Activated CD4-positive, alpha-beta T cell treated with anti-CD3 and anti-CD28 coated beads for 48 hours (primary cell): ENCODE results near the gene FNIP2.
A peak's percentile ranks its signal among the peaks of the same experiment; 100 is the strongest.
"Not testable (repeated sequence)": the region's sequence is repeated elsewhere in the genome, so short reads cannot be mapped to it uniquely, and the experiment has no call there.

Experiments
- DNase-seq: peaks from one replicate; pipeline ENCODE4 v3.0.0-alpha.2; 2020

Gene FNIP2

DNA sequence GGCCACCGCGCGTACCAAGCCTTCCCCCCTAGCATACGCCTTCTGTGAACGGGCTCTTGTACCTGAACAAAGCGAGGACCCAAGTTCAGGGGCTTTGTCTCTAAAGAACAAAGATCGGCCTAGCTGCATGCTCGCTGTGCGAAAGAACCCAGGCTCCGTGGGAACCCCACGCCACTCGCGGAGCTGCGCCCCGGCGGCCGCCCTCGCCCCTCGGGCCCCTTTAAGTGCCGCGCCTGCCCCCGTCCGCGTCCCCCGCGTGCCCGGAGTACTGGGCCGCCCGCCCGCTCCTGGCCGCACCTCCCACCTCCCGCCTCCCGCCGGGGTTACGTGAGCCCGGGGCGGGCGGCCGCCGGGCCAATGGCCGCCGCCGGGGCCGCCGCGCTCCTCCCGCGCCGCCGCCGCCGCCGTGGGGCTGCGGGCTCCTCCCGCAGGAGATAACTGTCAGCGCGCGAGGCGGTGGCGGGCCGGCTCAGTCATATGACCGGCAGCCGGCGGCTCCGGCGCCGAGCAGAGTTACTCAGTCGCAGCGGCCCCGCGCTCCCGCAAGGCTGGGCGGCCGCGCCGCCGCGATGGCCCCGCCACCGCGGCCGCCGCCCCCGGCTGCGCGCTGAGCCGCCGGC, at the start of gene FNIP2:
FNIP2 (plus strand) TSS at position 472 of the 620 bp plus-strand sequence. CDS start 187 bp downstream, outside the sequence.
- peak; percentile 71 for DNase-seq

DNA sequence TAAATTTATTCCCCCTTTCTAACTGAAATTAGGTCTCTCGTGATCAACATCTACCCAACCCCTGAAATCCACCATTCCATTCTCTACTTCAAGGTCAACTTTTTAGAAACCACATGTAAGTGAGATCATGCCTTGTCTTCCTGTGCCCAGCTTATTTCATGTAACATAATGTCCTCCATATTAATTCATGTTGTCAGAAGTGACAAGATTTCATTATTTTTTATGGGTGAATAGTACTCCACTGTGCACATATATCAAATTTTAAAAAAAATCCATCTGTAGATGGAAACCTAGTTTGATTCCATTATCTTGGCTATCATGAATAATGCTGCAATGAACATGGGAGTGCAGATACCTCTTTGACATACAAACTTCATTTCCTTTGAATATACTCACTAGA, 47.1 kb upstream of the FNIP2 start:
- DNase-seq = no peak

DNA sequence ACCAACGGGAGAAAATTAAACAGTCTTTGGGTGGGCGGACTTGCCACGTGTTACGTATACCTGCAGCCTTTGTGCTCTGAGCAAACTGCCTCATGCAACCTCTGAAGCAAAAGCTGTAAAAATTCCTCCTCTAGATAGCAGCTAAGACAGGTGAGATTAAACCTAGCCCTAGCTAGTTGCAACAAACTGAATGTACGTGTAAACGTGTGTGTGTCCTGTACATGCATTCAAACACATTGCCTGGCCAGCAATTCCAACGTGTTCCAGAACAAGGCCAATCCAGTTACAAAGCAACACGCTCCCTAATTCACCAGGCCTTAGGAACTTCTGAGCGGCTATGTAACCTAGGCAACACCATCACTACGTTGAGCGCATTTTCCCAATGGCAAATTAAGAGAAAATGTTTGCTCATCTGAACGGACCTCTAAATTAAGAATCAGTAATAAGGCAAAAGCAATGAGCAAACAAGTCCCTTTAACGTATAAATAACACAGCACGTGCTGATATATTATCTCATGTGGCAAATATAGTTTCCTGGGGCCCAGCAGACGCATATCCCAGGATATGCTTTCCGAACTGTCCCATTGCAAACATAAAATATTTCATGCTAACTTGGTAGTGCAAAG, 46.4 kb upstream of the FNIP2 start:
- peak; percentile 18 for DNase-seq

DNA sequence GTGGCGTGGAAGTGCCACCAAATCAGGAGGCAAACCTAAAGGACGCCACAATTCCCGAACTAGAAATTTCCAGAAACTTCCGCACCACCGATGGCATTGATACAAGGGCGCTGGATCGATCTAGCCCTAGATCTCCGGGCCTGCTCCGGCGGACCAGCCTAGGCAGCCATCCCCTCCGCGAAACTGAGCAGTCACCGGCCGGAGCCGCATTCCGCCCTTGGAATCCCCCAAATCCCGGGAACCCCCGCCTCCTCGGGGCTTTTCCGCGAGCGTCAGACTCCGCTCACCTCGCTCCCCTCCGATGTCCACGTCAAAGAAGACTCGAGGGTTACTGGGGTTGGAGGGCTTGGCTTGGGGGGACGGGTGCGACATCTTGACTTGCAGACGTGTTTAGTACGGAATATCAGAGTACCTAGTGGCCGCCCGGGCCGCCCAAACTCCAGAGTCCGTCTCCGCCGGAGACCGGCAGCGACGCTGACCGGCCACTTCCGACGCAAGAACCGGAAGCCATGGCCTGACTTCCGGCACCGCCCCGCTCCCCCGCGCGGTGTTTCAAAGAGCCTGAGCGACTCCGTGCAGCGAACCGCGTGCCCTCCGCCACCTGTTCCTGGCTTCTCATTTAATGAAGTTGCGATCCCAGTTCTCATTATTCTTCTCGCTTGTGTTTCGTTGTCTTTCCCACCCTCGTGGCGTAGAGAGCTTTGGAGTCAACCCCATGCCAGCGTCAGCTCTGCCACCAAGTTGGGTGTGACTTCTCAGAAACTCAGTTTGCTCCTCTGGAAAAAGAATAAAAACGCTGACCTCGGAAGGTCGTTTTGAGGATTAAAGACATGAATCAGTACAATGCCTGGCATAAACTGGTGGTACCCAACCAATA, 45.7 kb upstream of the FNIP2 start, which contains the start of gene PPID:
PPID (minus strand) TSS at position 480 of the 877 bp plus-strand sequence; CDS start at position 372, 108 bp downstream.
- DNase-seq = peak; percentile 91

DNA sequence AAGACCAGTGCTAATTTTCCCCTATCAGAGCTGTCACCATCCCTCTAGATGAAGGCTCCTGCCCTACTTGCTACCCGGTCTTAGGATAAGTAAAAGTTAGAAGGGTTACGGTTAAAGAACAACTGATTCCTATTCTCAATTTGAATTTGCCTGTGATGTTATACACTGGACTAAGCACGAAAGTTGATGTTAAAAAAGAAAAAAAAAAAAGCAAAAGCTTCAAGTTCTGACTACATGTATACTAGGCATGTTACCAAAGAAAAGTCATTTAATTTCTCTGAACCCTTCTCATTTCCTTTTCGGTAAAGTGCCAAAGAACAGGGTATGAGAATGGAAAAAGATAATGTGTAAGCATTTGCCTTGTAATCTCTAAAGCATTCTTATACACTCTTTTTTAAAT, 44.2 kb upstream of the FNIP2 start:
- no peak for DNase-seq

DNA sequence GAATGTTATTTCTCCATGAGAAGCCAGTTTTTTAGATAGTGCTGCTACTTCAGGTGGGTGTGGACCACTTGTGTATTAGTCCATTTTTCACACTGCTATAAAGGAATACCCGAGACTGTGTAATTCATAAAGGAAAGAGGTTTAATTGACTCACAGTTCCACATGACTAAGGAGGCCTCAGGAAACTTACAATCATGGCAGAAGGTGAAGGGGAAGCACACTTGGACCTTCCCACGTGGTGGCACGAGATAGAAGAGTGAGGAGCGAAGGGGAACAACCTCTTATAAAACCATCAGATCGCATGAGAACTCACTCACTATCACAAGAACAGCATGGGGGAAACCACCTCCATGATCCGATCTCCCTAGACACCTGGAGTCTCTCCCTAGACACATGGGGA, 42.2 kb upstream of the FNIP2 start:
- no peak for DNase-seq

DNA sequence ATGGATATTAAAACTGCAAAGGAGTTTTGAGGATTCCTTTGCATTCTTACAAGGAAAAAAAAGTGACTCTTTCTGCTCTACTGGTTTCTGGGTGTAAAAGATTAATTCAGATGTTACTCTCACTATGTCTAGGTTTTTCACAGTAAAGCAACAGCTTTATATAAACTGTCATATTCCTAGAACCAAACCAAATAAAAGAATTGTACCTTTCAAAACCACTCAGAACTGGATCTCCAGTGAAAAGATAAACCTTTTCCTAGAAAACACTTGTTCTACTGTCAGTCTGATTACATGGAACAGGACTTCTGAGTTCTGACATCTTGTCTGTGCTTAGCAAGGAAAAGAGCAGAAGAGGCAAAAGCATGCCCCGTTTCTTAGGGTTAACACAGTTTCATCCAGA, 40.6 kb upstream of the FNIP2 start:
- DNase-seq = no peak

DNA sequence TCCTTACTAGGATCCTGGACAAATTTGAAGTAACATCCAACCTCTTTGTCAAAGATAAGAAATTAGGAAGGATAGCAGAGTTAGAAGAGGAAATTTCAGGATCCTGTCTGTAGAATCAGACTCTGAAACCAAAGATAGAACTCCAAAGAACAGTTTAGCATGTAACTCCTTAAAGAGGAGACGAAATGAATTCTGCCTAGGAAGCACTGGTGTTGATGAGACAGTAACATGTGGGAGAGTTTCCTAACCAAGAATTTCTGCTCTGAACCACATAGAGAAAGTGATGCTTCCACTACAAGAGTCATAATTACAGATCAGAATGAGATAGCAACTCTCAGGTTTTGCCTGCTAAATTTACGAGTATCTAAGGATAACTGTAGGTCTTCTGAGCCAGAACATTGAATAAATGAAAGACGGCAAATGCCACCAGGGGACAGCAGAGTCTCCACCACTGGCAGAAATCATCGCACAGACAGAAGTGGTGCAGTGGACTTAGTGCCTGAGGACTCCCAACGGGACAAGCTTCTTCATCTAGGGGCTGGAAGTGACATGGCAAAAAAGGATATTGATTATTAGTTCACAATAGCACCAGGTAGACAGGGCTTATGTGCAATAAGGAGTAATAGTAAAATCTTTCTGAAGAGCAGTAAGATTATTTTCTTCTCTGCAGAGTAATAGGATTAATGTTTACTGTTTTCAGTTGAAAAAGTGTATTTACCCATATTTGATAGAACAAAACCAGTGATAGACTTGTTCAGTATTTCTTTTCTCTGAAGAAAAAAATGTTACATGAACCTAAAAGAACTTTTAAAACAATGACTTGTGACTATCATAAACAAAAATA, 38.9 kb upstream of the FNIP2 start:
- peak; percentile 61 for DNase-seq

DNA sequence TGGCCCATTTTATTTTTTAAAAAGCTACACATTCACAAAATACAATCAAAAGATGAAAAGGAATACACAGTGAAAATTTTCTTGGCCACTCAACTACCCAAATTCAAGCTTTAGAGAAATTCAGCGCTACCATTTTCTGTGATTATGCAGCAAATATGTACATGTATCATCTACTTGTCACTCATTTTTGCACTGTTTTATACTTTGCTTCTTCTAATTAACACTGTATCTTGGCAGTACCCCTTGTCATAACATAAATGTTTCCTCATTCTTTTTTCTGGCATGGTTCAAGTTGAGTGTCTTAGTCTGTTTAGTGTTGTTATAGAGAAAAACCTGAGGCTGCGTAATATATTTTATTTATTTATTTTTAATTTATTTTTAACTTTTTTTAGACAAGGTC, 30.0 kb upstream of the FNIP2 start:
- no peak for DNase-seq

DNA sequence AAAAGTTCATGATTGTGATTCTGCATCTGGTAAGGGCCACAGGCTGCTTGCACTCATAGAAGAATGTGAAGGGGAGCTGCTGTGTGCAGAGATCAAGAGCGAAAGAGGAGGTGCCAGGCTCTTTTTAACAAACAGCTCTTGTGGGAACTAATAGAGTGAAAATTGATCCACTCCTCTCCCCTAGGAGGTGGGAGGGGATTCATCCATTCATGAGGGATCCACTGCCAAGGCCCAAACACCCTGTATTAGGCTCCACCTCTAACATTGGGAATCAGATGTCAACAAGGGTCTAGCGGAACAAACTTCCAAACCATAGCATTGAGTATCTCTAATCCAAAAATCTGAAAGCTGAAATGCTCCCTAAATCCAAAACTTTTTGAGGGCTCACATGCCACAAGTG, 29.2 kb upstream of the FNIP2 start:
- no peak for DNase-seq

DNA sequence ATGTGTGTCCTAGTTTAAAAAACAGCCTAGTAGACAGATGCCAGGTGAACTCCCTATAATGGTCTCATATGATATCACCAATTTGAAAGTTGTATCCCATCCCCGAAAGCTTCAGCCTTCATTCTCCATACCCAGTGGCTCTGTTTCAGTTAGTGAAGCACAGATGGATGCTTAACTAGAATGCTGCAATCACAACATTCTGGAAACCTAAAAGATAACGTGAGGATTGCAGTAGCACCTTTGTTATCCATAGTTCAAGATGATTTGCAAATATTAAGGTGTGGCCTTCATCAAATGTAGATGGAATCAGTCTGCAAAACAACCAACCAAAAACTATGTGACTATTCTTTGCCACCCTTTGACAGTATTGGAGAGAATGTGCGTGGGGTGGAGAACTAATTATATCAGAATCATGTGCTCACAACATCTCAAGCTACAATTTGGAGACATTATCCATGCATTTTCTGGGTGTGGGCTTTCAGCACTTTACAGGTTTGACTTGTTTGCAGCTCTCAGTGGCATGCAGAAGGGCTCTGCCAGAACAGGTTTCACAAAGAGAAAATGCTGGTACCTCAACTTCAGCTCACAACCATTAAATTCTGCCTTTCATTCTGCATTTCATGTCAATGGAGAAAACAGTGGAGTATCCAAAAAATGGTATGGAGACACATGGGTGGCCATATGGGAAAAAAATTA, 27.4 kb upstream of the FNIP2 start:
- no peak for DNase-seq

DNA sequence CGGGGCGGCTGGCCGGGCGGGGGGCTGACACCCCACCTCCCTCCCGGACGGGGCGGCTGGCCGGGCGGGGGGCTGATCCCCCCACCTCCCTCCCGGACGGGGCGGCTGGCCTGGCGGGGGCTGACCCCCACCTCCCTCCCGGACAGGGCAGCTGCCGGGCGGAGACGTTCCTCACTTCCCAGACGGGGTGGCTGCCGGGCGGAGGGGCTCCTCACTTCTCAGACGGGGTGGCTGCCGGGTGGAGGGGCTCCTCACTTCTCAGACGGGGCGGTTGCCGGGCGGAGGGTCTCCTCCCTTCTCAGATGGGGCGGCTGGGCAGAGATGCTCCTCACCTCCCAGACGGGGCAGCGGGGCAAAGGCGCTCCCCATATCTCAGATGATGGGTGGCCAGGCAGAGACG, 22.3 kb upstream of the FNIP2 start:
- DNase-seq = not testable (repeated sequence)

DNA sequence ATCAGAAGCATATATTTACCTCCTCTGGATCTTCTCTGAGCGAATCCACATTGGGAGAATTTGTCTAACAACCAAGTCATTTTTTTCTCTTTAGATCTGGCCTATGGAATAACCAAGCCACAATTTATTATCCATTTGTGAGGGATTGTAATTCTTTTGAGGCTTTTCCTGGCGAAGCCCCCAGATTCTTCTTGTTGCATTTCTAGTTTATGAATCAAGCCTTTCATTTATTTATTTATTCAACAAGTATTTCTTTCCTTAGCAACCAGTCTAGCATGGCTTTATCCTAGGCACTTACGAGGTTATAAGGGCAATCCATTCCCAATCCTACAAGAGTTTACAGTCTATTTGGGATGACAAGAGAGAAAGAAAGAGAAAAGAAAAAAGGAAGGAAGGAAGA, 18.4 kb upstream of the FNIP2 start:
- no peak for DNase-seq

DNA sequence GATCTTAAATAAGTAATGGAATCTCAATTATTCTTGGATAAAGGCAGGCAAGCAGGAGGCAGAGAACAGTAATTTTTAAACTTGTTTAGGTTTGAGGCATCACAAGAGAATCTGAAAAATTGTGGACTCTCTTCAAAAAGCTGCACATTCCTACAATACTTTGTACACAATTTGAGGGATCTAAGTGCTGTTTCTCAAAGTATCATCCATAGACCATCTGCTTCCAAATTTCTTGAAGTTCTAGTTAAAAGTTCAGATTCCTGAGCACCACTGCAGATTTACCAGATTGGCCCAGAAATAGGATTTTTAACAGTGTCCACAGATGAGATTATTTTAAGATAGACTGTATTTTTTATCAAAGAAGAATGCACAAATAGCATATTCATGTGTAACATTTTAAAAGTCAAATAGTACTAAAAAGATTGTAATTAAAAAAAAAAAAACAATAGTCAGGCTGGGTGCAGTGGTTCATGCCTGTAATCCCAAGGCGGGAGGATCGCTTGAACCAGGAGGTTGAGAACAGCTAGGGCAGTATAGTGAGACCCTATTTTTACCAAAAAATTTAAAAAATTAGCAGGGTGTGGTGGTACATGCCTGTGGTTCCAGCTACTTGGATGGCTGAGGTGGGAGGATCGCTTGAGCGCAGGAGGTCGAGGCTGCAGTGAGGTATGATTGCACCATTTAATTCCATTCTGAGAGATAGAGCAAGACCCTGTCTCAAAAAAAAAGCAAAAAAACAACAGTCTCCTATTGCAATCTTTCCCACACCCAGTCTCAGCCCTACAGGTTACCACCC, 14.2 kb upstream of the FNIP2 start:
- no peak for DNase-seq

DNA sequence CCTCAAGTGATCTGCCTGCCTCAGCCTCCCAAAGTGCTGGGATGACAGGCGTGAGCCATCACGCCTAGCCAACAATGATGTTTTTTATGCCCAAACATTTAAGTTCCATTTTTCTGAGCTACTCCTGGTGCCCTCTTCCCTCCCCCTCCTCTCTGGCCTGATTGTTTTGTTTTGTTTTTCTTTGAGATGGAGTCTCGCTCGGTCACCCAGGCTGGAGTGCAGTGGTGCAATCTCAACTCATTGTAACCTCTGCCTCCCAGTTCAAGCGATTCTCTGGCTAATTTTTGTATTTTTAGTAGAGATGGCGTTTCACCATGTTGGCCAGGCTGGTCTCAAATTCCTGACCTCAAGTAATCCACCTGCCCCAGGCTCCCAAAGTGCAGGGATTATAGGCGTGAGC, 13.0 kb upstream of the FNIP2 start:
- DNase-seq = not testable (repeated sequence)

DNA sequence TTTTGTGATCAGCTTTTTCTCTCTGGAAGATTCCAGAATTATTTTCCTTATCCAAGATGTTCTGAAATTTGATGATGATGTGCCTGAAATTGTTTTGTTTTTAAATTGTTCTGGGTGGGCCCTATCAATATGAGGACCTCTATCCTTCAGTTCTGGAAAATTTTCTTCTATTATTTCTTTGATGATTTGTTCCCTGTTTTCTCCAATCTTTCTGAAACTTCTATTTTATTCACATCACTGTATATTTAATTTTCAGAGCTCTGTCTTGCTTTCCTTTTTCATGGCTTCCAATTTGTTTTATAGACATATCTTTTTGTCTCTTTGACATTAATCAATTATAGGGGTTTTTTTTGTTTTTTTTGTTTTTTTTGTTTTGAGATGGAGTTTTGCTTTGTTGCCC, 12.2 kb upstream of the FNIP2 start:
- no peak for DNase-seq

DNA sequence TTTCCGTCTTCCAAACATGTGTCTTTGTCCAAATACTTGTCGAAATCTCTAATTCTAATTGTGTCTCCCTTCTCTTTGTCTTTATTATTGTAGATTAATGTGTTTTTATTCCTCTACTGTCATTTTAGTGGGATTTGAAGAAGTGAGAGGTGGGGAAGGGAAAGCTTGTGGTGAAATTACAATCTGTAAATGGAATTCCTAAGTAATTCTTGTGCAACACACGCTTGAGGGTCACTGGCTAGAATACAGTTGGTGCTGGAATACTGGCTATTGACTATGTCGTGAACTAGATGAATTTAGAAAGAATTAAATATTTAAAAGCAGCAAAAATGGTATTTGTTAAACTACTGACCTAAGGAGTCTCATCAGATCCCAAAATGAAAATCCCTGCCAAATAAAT, 10.7 kb upstream of the FNIP2 start:
- DNase-seq = no peak

DNA sequence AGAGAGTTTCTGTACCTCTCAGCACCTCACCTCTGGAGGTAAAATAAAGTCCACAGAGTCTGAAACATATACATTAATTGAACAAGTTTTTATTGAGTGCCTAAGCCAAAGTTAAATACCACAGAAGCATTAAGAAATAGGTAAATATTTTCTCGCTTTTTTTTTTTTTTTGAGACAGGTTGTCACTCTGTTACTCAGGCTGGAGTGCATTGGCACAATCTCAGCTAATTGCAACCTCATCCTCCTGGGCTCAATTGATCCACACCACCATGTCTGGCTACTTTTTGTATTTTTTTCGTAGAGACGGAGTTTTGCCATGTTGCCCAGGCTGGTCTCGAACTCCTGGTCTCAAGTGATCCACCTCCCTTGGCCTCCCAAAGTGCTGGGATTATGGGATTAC, 10.1 kb upstream of the FNIP2 start:
- DNase-seq = no peak

DNA sequence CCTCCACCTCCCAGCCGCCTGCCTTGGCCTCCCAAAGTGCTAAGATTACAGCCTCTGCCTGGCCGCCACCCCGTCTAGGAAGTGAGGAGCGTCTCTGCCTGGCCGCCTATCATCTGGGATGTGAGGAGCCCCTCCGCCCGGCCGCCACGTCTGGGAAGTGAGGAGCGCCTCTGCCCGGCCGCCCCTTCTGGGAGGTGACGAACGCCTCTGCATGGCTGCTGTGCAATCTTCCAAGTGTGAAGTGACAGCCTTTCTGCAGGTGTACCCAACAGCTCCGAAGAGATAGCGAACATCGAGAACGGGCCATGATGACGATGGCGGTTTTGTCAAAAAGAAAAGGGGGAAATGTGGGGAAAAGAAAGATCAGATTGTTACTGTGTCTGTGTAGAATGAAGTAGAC, 9.3 kb upstream of the FNIP2 start:
- not testable (repeated sequence) for DNase-seq

DNA sequence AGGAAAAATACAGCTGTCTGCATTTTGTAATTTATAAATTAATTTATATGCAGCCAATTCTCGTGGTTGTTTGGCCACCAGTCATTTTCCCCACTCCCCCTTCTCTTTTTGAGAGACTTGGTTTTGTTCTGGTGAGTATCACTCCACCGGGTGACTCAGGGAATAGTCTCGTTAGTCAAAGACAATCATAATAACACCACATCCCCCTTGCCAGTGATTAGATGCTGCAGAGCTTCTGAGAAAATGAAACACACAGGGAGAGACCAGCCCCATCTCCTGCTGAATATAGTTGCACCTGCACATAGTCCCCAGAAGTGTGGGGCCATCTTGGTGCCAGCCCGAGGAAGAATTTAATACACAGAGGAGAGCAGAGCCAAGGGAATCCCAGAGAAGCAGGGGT, 8.0 kb upstream of the FNIP2 start:
- DNase-seq = peak; percentile 30

DNA sequence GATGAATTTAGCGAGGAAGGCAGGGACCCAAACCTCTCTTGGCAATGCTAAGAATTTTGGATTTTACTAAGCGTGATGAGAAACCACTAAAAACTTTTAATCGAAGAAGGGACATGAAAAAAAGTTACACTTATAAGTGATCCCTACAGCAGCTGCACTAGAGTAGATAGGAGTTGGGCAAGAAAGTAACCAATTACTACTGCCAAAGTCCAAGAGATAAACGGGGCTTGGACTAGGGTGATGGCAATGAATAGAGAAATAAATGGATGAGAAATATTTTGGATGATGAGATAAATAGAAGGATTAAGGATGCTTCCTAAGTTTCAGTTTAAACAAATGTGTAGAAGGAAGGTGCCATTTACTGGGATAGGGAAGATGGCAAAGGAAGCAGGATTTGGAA, 6.3 kb upstream of the FNIP2 start:
- no peak for DNase-seq
